ENCODE results near the gene EIF6. TPM values are rescaled to one million over a fixed set of nuclear protein-coding genes. Genes with fewer than 3 reads are reported as not detected.

Gene EIF6
- total and polyA plus RNA-seq, 9 of the 15 experiments (the other 6 are each of a cell fraction or from before 2014, with no cell fraction given) = 165 to 832 (median 229) TPM

GRCh38 chr20:35284992-35285805, 627 bp upstream of the EIF6 start (continued):
- TF ChIP-seq, protein P1, sequence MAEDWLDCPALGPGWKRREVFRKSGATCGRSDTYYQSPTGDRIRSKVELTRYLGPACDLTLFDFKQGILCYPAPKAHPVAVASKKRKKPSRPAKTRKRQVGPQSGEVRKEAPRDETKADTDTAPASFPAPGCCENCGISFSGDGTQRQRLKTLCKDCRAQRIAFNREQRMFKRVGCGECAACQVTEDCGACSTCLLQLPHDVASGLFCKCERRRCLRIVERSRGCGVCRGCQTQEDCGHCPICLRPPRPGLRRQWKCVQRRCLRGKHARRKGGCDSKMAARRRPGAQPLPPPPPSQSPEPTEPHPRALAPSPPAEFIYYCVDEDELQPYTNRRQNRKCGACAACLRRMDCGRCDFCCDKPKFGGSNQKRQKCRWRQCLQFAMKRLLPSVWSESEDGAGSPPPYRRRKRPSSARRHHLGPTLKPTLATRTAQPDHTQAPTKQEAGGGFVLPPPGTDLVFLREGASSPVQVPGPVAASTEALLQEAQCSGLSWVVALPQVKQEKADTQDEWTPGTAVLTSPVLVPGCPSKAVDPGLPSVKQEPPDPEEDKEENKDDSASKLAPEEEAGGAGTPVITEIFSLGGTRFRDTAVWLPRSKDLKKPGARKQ (CRISPR knock-in tag; IDR thresholded peaks at IDR 0.05) = no peak
- TF ChIP-seq, protein P2, sequence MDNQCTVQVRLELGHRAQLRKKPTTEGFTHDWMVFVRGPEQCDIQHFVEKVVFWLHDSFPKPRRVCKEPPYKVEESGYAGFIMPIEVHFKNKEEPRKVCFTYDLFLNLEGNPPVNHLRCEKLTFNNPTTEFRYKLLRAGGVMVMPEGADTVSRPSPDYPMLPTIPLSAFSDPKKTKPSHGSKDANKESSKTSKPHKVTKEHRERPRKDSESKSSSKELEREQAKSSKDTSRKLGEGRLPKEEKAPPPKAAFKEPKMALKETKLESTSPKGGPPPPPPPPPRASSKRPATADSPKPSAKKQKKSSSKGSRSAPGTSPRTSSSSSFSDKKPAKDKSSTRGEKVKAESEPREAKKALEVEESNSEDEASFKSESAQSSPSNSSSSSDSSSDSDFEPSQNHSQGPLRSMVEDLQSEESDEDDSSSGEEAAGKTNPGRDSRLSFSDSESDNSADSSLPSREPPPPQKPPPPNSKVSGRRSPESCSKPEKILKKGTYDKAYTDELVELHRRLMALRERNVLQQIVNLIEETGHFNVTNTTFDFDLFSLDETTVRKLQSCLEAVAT (IDR thresholded peaks at IDR 0.05) = peak in 1 of 2 experiments; percentile 49; a peak in 1 of 4 replicates
- TF ChIP-seq ARID1B (IDR thresholded peaks at IDR 0.05) (0 out of 2 replicates have a peak, but pooled peaks have one; percentile 18), CTBP1 (IDR thresholded peaks at IDR 0.05; ENCODE audit: borderline replicate concordance) (0 out of 2 replicates have a peak, but pooled peaks have one; percentile 7), PHB2 (IDR thresholded peaks at IDR 0.05; ENCODE audit: low read depth) (0 out of 2 replicates have a peak, but pooled peaks have one; percentile 57), ZNF12 (CRISPR knock-in tag; IDR thresholded peaks at IDR 0.05) (no peak), MBD2 (IDR thresholded peaks at IDR 0.05; ENCODE audit: borderline replicate concordance, low read depth) (0 out of 2 replicates have a peak, but pooled peaks have one; percentile 2), HDAC2 (IDR thresholded peaks at IDR 0.05) (peak; percentile 54), ETV1 (tag; conservative IDR thresholded peaks at IDR 0.05; ENCODE audit: low read depth) (0 out of 2 replicates have a peak, but pooled peaks have one; percentile 7), ELF2 (CRISPR knock-in tag; IDR thresholded peaks at IDR 0.05) (0 out of 2 replicates have a peak, but pooled peaks have one; percentile 6), ARNT (IDR thresholded peaks at IDR 0.05) (peak; percentile 6 to 29; a peak in 1 of 4 replicates), BCOR (IDR thresholded peaks at IDR 0.05) (0 out of 2 replicates have a peak, but pooled peaks have one; percentile 2), KLF6 (CRISPR knock-in tag; IDR thresholded peaks at IDR 0.05; ENCODE audit: borderline replicate concordance) (no peak), OTX1 (CRISPR knock-in tag; IDR thresholded peaks at IDR 0.05) (peak; percentile 61; the same call in 1 of the 2 replicates), SIX5 (IDR thresholded peaks at IDR 0.05; ENCODE audit: borderline replicate concordance in 1 of 2, insufficient read depth in 1 of 2, low read depth in 1 of 2, low read length in 2 of 2) (no peak), ZNF431 (CRISPR knock-in tag; IDR thresholded peaks at IDR 0.05) (no peak), HBP1 (CRISPR knock-in tag; IDR thresholded peaks at IDR 0.05) (peak; percentile 97), NFRKB (IDR thresholded peaks at IDR 0.05; ENCODE audit: low read depth) (no peak), CC2D1A (IDR thresholded peaks at IDR 0.05) (0 out of 2 replicates have a peak, but pooled peaks have one; percentile 7), STAG1 (CRISPR knock-in tag; IDR thresholded peaks at IDR 0.05; ENCODE audit: borderline replicate concordance) (0 out of 2 replicates have a peak, but pooled peaks have one; percentile 35)
- TF ChIP-seq, protein P3, sequence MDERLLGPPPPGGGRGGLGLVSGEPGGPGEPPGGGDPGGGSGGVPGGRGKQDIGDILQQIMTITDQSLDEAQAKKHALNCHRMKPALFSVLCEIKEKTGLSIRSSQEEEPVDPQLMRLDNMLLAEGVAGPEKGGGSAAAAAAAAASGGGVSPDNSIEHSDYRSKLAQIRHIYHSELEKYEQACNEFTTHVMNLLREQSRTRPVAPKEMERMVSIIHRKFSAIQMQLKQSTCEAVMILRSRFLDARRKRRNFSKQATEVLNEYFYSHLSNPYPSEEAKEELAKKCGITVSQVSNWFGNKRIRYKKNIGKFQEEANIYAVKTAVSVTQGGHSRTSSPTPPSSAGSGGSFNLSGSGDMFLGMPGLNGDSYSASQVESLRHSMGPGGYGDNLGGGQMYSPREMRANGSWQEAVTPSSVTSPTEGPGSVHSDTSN (CRISPR knock-in tag; IDR thresholded peaks at IDR 0.05; ENCODE audit: low read depth) = no peak
- TF ChIP-seq, protein P3 (tag; conservative IDR thresholded peaks at IDR 0.05; ENCODE audit: low read depth) = peak; percentile 55; the same call in 1 of the 2 replicates

Measured in K562 (cell line).